Ammon's horn (tissue), 1 donor: ENCODE data around the gene ROGDI.

Source experiments
- DNase-seq: peaks from one replicate; pipeline ENCODE4 v3.0.0-alpha.2; 2016; ENCODE audit warnings: low spot score

ROGDI gene

GRCh38 chr16:4814046-4814445 lies 11.6 kb upstream of the ROGDI start:
- DNase-seq: no peak

- no peak for DNase-seq
Observed at GRCh38 chr16:4813251-4814003, 11.0 kb upstream of the ROGDI start.

GRCh38 chr16:4811773-4812172 lies 9.3 kb upstream of the ROGDI start:
- DNase-seq: no peak

GRCh38 chr16:4811242-4811641 lies 8.8 kb upstream of the ROGDI start:
- no peak for DNase-seq

GRCh38 chr16:4806280-4806679 lies 3.8 kb upstream of the ROGDI start:
- no peak for DNase-seq

GRCh38 chr16:4805231-4805630 lies 2.8 kb upstream of the ROGDI start:
- DNase-seq: no peak

GRCh38 chr16:4803898-4804762 lies 1.7 kb upstream of the ROGDI start:
- DNase-seq: no peak

- no peak for DNase-seq
Observed at GRCh38 chr16:4803401-4803844, 990 bp upstream of the ROGDI start.

GRCh38 chr16:4802659-4803287 lies 340 bp upstream of the ROGDI start:
- peak; percentile 97 for DNase-seq

- no peak for DNase-seq
Observed at GRCh38 chr16:4801051-4801961, 1.1 kb downstream of the ROGDI start.

GRCh38 chr16:4800290-4801041 lies 2.0 kb downstream of the ROGDI start:
- peak; percentile 94 for DNase-seq

GRCh38 chr16:4799171-4799855 lies 3.1 kb downstream of the ROGDI start:
- DNase-seq: no peak

- no peak for DNase-seq
Observed at GRCh38 chr16:4798456-4798855, 4.0 kb downstream of the ROGDI start.

- no peak for DNase-seq
Observed at GRCh38 chr16:4797805-4798252, 4.6 kb downstream of the ROGDI start.

- DNase-seq: no peak
Observed at GRCh38 chr16:4796982-4797804, 5.2 kb downstream of the ROGDI start.

- DNase-seq: no peak
Observed at GRCh38 chr16:4795828-4796572, 6.4 kb downstream of the ROGDI start.

GRCh38 chr16:4795181-4795827 lies 7.1 kb downstream of the ROGDI start, which contains the start of gene SMIM22:
SMIM22 (plus strand) TSS chr16:4795369; CDS start chr16:4795735, 366 bp downstream.
- DNase-seq: no peak

GRCh38 chr16:4792951-4793513 lies 9.4 kb downstream of the ROGDI start:
- no peak for DNase-seq
